Pons (tissue), 1 donor: ENCODE results near the gene BRICD5.

Source experiments
- DNase-seq: peaks from one replicate; pipeline ENCODE4 v3.0.0-alpha.2; 2016; ENCODE audit warnings: low spot score

Gene BRICD5

DNA sequence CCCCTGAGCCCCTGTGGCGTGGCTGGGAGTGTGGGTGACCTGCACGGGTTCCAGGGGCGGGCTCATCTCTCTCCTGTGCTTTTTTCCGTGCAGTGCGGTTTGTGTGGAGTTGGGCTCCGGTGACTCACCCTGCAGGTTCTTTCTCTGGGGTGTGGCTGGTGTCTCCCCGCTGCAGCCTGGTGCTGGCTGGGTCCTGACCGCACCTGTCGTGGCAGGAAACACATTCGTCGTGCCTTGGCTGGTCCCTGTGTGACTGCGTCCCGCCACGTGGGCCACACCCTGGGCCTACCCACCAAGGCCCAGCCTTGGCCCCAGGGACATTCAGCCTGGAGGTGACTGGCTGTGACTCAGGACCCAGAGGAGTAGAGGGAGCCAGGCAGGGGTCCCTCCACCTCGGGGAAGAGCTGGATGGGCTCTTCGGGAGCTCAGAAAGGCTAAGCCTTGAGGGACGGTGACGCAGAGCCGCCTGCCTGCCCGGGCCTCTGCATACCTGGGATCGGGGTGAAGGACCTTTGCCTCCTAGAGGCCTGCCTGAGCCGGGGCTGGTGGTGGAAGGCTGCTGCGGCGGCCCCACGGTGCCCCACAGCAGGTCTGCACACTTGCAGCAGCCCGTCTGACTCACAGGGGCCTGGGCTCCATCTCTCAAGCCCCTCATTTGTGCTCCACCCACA, 47.3 kb downstream of the BRICD5 start:
- no peak for DNase-seq

DNA sequence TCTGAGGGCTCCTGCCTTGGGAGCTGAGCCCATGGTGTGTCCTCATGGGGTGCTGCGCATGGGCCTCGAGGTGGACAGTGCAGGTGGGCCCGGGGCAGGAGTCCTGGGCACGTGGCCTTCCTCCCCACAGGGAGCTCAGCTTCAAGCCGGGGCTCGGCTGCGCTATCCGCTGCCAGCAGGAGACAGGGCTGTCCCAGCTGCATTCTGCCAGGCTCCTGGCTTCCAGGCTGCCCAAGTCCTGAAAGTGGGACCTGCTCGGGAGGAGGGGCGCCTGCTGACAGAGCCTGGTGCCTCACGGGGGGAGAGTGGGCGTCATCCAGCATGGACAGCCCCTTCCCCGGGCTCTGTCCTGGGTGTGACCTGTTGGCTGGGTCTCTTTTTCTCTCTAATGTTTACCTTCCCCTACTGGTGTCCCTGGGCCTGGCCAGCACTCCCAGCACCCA, 48.0 kb downstream of the BRICD5 start:
- DNase-seq, result no peak

DNA sequence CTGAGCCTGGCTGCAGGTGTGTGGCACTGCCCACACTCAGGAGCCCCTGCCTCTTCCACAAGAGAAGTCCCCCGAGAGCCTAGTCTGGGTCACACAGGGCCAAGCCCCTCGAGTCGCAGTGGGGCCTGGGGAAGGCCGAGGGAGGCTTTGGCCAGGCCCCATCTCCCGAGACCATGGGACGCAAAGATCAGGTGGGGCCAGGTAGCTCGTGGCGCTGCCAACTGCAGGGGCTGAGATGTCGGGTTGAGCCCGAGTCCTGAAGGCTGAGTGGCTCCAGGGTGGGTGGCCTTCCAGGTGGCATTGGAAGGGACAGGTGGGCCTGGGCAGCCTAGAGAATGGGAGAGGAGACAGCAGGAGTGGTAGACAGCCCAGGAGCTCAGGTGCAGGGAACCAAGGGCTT, 48.8 kb downstream of the BRICD5 start:
- DNase-seq, result no peak

- no peak for DNase-seq
Observed at GRCh38 chr16:2160915-2161551, 49.6 kb downstream of the BRICD5 start.
